H9 (cell line): ENCODE results near the gene RNASEL. TPM values are rescaled to one million over a fixed set of nuclear protein-coding genes. Genes with fewer than 3 reads are reported as not detected.

Experiments used
- DNase-seq: peaks from one replicate; pipeline ENCODE4 v3.0.0-alpha.2; 2017
- H2AFZ ChIP-seq: one replicate; pipeline ENCODE4 v1.6.1; 2013; ENCODE audit warnings: mild to moderate bottlenecking, low read length, control low read depth, moderate library complexity
- H2AK5ac ChIP-seq: 2 replicates; pipeline ENCODE4 v1.6.1; 2013; ENCODE audit warnings: low read length, control low read depth, mixed read lengths; ENCODE audit not compliant: insufficient read length
- H2BK120ac ChIP-seq: one replicate; pipeline ENCODE4 v1.6.1; 2013; ENCODE audit warnings: low read depth, mild to moderate bottlenecking, low read length, control low read depth, inconsistent platforms; ENCODE audit not compliant: poor library complexity, severe bottlenecking
- H2BK12ac ChIP-seq: 2 replicates; pipeline ENCODE4 v1.6.1; 2013; ENCODE audit warnings: low read length, control low read depth, mixed read lengths, low read depth; ENCODE audit not compliant: insufficient read length
- H2BK15ac ChIP-seq: 2 replicates; pipeline ENCODE4 v1.6.1; 2013; ENCODE audit warnings: low read depth, low read length, control low read depth
- H2BK20ac ChIP-seq: one replicate; pipeline ENCODE4 v1.6.1; 2013; ENCODE audit warnings: low read depth, mild to moderate bottlenecking, low read length, control low read depth, inconsistent platforms; ENCODE audit not compliant: poor library complexity, severe bottlenecking
- H2BK5ac ChIP-seq: 2 replicates; pipeline ENCODE4 v1.6.1; 2013; ENCODE audit warnings: low read length, control low read depth, mixed read lengths; ENCODE audit not compliant: insufficient read length
- H3K14ac ChIP-seq: 2 replicates; pipeline ENCODE4 v1.6.1; 2013; ENCODE audit warnings: low read length, control low read depth; ENCODE audit not compliant: insufficient read depth
- H3K18ac ChIP-seq: 2 replicates; pipeline ENCODE4 v1.6.1; 2013; ENCODE audit warnings: low read depth, mild to moderate bottlenecking, mixed read lengths, low read length, control low read depth; ENCODE audit not compliant: insufficient read length
- H3K23ac ChIP-seq: 2 replicates; pipeline ENCODE4 v1.6.1; 2013; ENCODE audit warnings: low read length, control low read depth, mixed read lengths, low read depth; ENCODE audit not compliant: insufficient read length
- H3K23me2 ChIP-seq: 2 replicates; pipeline ENCODE4 v1.6.1; 2013; ENCODE audit warnings: low read depth, mild to moderate bottlenecking, mixed read lengths, low read length, control low read depth; ENCODE audit not compliant: insufficient read length, poor library complexity, severe bottlenecking
- H3K27ac ChIP-seq: 2 replicates; pipeline ENCODE4 v1.5.1; 2013; ENCODE audit warnings: low read length, control low read depth, mixed read lengths, low read depth; ENCODE audit not compliant: insufficient read length
- H3K27me3 ChIP-seq: 2 replicates; pipeline ENCODE4 v1.6.1; 2013; ENCODE audit warnings: low read length, control low read depth, inconsistent platforms; ENCODE audit not compliant: insufficient read depth
- H3K4ac ChIP-seq: 2 replicates; pipeline ENCODE4 v1.6.1; 2013; ENCODE audit warnings: low read depth, mild to moderate bottlenecking, control low read depth, inconsistent platforms, low read length, moderate library complexity
- H3K4me1 ChIP-seq: 2 replicates; pipeline ENCODE4 v1.6.1; 2013; ENCODE audit warnings: low read length, control low read depth, inconsistent platforms; ENCODE audit not compliant: insufficient read depth
- H3K4me2 ChIP-seq: 2 replicates; pipeline ENCODE4 v1.6.1; 2013; ENCODE audit warnings: low read length, control low read depth, mixed read lengths; ENCODE audit not compliant: insufficient read length, insufficient read depth
- H3K56ac ChIP-seq: 2 replicates; pipeline ENCODE4 v1.6.1; 2013; ENCODE audit warnings: low read depth, mild to moderate bottlenecking, mixed read lengths, low read length, control low read depth; ENCODE audit not compliant: insufficient read length
- H3K79me1 ChIP-seq: 2 replicates; pipeline ENCODE4 v1.6.1; 2013; ENCODE audit warnings: low read depth, mild to moderate bottlenecking, moderate library complexity, low read length, control low read depth, inconsistent platforms; ENCODE audit not compliant: insufficient read depth, poor library complexity, severe bottlenecking
- H3K79me2 ChIP-seq: 2 replicates; pipeline ENCODE4 v1.6.1; 2013; ENCODE audit warnings: low read length, control low read depth, inconsistent platforms; ENCODE audit not compliant: insufficient read depth
- H3K9ac ChIP-seq: 2 replicates; pipeline ENCODE4 v1.6.1; 2013; ENCODE audit warnings: low read length, control low read depth, mixed read lengths; ENCODE audit not compliant: insufficient read length; ENCODE audit errors: extremely low read depth
- H3K9me3 ChIP-seq: one replicate; pipeline ENCODE4 v1.6.1; 2013; ENCODE audit warnings: low read depth, low read length, inconsistent platforms; ENCODE audit not compliant: control insufficient read depth
- H3T11ph ChIP-seq: one replicate; pipeline ENCODE4 v1.6.1; 2013; ENCODE audit warnings: mild to moderate bottlenecking, low read length, control low read depth, inconsistent platforms
- H4K20me1 ChIP-seq: one replicate; pipeline ENCODE4 v1.6.1; 2013; ENCODE audit not compliant: control insufficient read depth, insufficient read length, insufficient read depth
- H4K5ac ChIP-seq: 2 replicates; pipeline ENCODE4 v1.6.1; 2013; ENCODE audit warnings: low read depth, mild to moderate bottlenecking, mixed read lengths, low read length, control low read depth; ENCODE audit not compliant: insufficient read length
- H4K8ac ChIP-seq: replicated peaks from 2 replicates; pipeline ENCODE4 v1.6.1; 2013; ENCODE audit warnings: low read length, control low read depth, mixed read lengths, low read depth; ENCODE audit not compliant: insufficient read length
- H4K91ac ChIP-seq: 2 replicates; pipeline ENCODE4 v1.6.1; 2013; ENCODE audit warnings: low read depth, mild to moderate bottlenecking, moderate library complexity, mixed read lengths, low read length, control low read depth; ENCODE audit not compliant: insufficient read length
- H3K27ac Mint-ChIP-seq, 3 experiments: 2 replicates in 2 of 3; 3 replicates in 1 of 3; pipeline ENCODE4 v1.8.0; 2020 to 2021; ENCODE audit warnings: mixed read lengths in 3 of 3, mild to moderate bottlenecking in 1 of 3, moderate library complexity in 1 of 3
- H3K27me3 Mint-ChIP-seq: 2 replicates; pipeline ENCODE4 v1.8.0; 2021; ENCODE audit warnings: low read depth, mild to moderate bottlenecking, moderate library complexity, mixed read lengths
- H3K36me3 Mint-ChIP-seq, 3 experiments: 2 replicates in 2 of 3; 3 replicates in 1 of 3; pipeline ENCODE4 v1.8.0; 2020 to 2021; ENCODE audit warnings: low read depth in 3 of 3, mixed read lengths in 3 of 3; ENCODE audit not compliant: insufficient read depth in 1 of 3
- H3K4me1 Mint-ChIP-seq, 2 experiments: 2 replicates each; pipeline ENCODE4 v1.8.0; 2020; ENCODE audit warnings: mixed read lengths in 2 of 2
- H3K4me3 Mint-ChIP-seq, 2 experiments: 2 replicates in 1 of 2; 3 replicates in 1 of 2; pipeline ENCODE4 v1.8.0; 2020 to 2021; ENCODE audit warnings: mild to moderate bottlenecking in 2 of 2, mixed read lengths in 2 of 2, moderate library complexity in 1 of 2
- H3K9me3 Mint-ChIP-seq, 2 experiments: 2 replicates in 1 of 2; 3 replicates in 1 of 2; pipeline ENCODE4 v1.8.0; 2020; ENCODE audit warnings: mild to moderate bottlenecking in 2 of 2, mixed read lengths in 2 of 2, moderate library complexity in 1 of 2
- CTCF ChIP-seq: fragments of 200-600 bp; sonication (generic); conservative IDR thresholded peaks from 3 replicates; pipeline ENCODE4 v1.8.0; 2021; ENCODE audit warnings: antibody characterized with exemption, mild to moderate bottlenecking
- WGBS: extraction: QIAGEN DNeasy Blood & Tissue Kit; methylation state at CpG from one replicate; pipeline ENCODE4 v1.1.7; 2013; ENCODE audit warnings: missing lambda C conversion rate, low lambda C conversion rate, mixed read lengths; ENCODE audit not compliant: insufficient read length; ENCODE audit errors: extremely low coverage; 5-methylcytosine and 5-hydroxymethylcytosine counted together
- total RNA-seq: library from RNA; stranded (reverse); gene quantifications from 2 replicates; pipeline ENCODE4 v1.2.1, GENCODE V29; 2021

RNASEL gene
- total RNA-seq, 1 experiment from 2014 or later = 0.63 TPM

- H3K4me1 Mint-ChIP-seq = peaks cover 13 to 15% of the 10 kb centered on the region in 2 experiments
- no peak overlapping the region for H2BK120ac ChIP-seq
- no peak overlapping the region for H4K8ac ChIP-seq
- H3K56ac ChIP-seq = no peak overlapping the region
- WGBS = no CpG with 5 or more reads among the region's 3 CpGs
- no peak overlapping the region for H3K4ac ChIP-seq
- H3K36me3 Mint-ChIP-seq = no peaks in the 10 kb centered on the region; a peak in 2 of 7 replicates
- peak overlapping the region in 1 of 2 experiments; percentile 71; a peak in 2 of 5 replicates for H3K4me3 Mint-ChIP-seq
- no peak overlapping the region for H3K18ac ChIP-seq
- no peaks in the 10 kb centered on the region for H3K9me3 ChIP-seq
- no peak overlapping the region for H4K5ac ChIP-seq
- H3K27ac Mint-ChIP-seq = no peak overlapping the region
- H3K4me1 ChIP-seq = no peaks in the 10 kb centered on the region; the same call in 1 of the 2 replicates
- no peaks in the 10 kb centered on the region for H3K27me3 ChIP-seq
- no peak overlapping the region for H3K23ac ChIP-seq
- peaks cover 2% of the 10 kb centered on the region for H4K20me1 ChIP-seq
- no peak overlapping the region for H3K14ac ChIP-seq
- TF ChIP-seq CTCF = no peak
- no peaks in the 10 kb centered on the region for H3K79me2 ChIP-seq
- H3K27ac ChIP-seq = no peak overlapping the region
- H3K23me2 ChIP-seq = peaks cover 4% of the 10 kb centered on the region
- peaks cover 4% of the 10 kb centered on the region; the same call in 1 of the 2 replicates for H3K27me3 Mint-ChIP-seq
- H4K91ac ChIP-seq = no peak overlapping the region
- H2AFZ ChIP-seq = no peak overlapping the region
- H3K79me1 ChIP-seq = no peaks in the 10 kb centered on the region
- DNase-seq = no peak
- H3T11ph ChIP-seq = no peak overlapping the region
- H2AK5ac ChIP-seq = no peak overlapping the region
- no peak overlapping the region for H2BK20ac ChIP-seq
- no peak overlapping the region for H3K9ac ChIP-seq
- H3K4me2 ChIP-seq = peak overlapping the region; percentile 61
- H2BK5ac ChIP-seq = no peak overlapping the region
- peaks cover 2 to 5% of the 10 kb centered on the region in 2 experiments; a peak in 1 of 5 replicates for H3K9me3 Mint-ChIP-seq
- no peak overlapping the region for H2BK12ac ChIP-seq
- no peak overlapping the region for H2BK15ac ChIP-seq
These were observed 464 bp upstream of the RNASEL start for GRCh38 chr1:182589520-182589919.
